Measurements from ENCODE around the gene ZNF813. TPM values are rescaled to one million over a fixed set of nuclear protein-coding genes. Genes with fewer than 3 reads are reported as not detected.
A peak's percentile ranks its signal among the peaks of the same experiment; 100 is the strongest.

The ZNF813 gene
- total RNA-seq, 1 donor from 2014 or later: 16.0 TPM

GRCh38 chr19:53537121-53537520, 69.6 kb downstream of the ZNF813 start:
- TF ChIP-seq CTCF (IDR thresholded peaks at IDR 0.05; ENCODE audit: unreplicated experiment): no peak
- peak overlapping the region; percentile 90 for H3K4me3 Mint-ChIP-seq (ENCODE audit: low read depth)
- H3K27ac Mint-ChIP-seq: peak overlapping the region; percentile 92
- no peaks in the 10 kb centered on the region for H3K27me3 Mint-ChIP-seq
- DNase-seq (ENCODE audit: low spot score, unreplicated experiment): no peak
- H3K4me1 Mint-ChIP-seq (ENCODE audit: low read depth): peaks cover 7% of the 10 kb centered on the region
- no peaks in the 10 kb centered on the region for H3K9me3 Mint-ChIP-seq (ENCODE audit: low read depth)
- H3K36me3 Mint-ChIP-seq (ENCODE audit: insufficient read depth): no peaks in the 10 kb centered on the region

- Mint-ChIP-seq H3K4me3 (ENCODE audit: low read depth) (peak within 1 kb of the TSS; percentile 90), H3K9me3 (ENCODE audit: low read depth) (no peaks in the 10 kb centered on the region), H3K27me3 (no peaks in the 10 kb centered on the region), H3K4me1 (ENCODE audit: low read depth) (peaks cover 7% of the 10 kb centered on the region), H3K27ac (peak within 1 kb of the TSS; percentile 92), H3K36me3 (ENCODE audit: insufficient read depth) (no peaks in the 10 kb centered on the region)
- peak; percentile 68 for DNase-seq (ENCODE audit: low spot score, unreplicated experiment)
- no peak for TF ChIP-seq CTCF (IDR thresholded peaks at IDR 0.05; ENCODE audit: unreplicated experiment)
These were observed 70.2 kb downstream of the ZNF813 start, which contains the start of gene ZNF331 for GRCh38 chr19:53537521-53538377. Gene ZNF331, plus strand, starts transcription at chr19:53538145. Its CDS starts 31,232 bp downstream, at chr19:53569377.

- no peaks in the 10 kb centered on the region for H3K9me3 Mint-ChIP-seq (ENCODE audit: low read depth)
- TF ChIP-seq CTCF (IDR thresholded peaks at IDR 0.05; ENCODE audit: unreplicated experiment): no peak
- H3K36me3 Mint-ChIP-seq (ENCODE audit: insufficient read depth): no peaks in the 10 kb centered on the region
- H3K27ac Mint-ChIP-seq: peak overlapping the region; percentile 92
- peaks cover 6% of the 10 kb centered on the region for H3K4me1 Mint-ChIP-seq (ENCODE audit: low read depth)
- no peak for DNase-seq (ENCODE audit: low spot score, unreplicated experiment)
- H3K27me3 Mint-ChIP-seq: no peaks in the 10 kb centered on the region
- H3K4me3 Mint-ChIP-seq (ENCODE audit: low read depth): peak overlapping the region; percentile 90
These were observed 71.0 kb downstream of the ZNF813 start for GRCh38 chr19:53538378-53539109.

- H3K36me3 Mint-ChIP-seq (ENCODE audit: insufficient read depth): peaks cover 1% of the 10 kb centered on the region
- H3K4me3 Mint-ChIP-seq (ENCODE audit: low read depth): no peak overlapping the region
- no peak for DNase-seq (ENCODE audit: low spot score, unreplicated experiment)
- no peak for TF ChIP-seq CTCF (IDR thresholded peaks at IDR 0.05; ENCODE audit: unreplicated experiment)
- no peak overlapping the region for H3K27ac Mint-ChIP-seq
- no peaks in the 10 kb centered on the region for H3K9me3 Mint-ChIP-seq (ENCODE audit: low read depth)
- no peaks in the 10 kb centered on the region for H3K27me3 Mint-ChIP-seq
- H3K4me1 Mint-ChIP-seq (ENCODE audit: low read depth): peaks cover 7% of the 10 kb centered on the region
These were observed 72.6 kb downstream of the ZNF813 start for GRCh38 chr19:53540091-53540490.

- Mint-ChIP-seq H3K27ac (no peak overlapping the region), H3K36me3 (ENCODE audit: insufficient read depth) (peaks cover 1% of the 10 kb centered on the region), H3K9me3 (ENCODE audit: low read depth) (no peaks in the 10 kb centered on the region), H3K4me3 (ENCODE audit: low read depth) (no peak overlapping the region), H3K4me1 (ENCODE audit: low read depth) (peaks cover 12% of the 10 kb centered on the region), H3K27me3 (no peaks in the 10 kb centered on the region)
- TF ChIP-seq CTCF (IDR thresholded peaks at IDR 0.05; ENCODE audit: unreplicated experiment): no peak
- no peak for DNase-seq (ENCODE audit: low spot score, unreplicated experiment)
These were observed 74.4 kb downstream of the ZNF813 start for GRCh38 chr19:53541971-53542370.
